ENCODE data around the gene INPP4B.

INPP4B gene

GRCh38 chr4:142211444-142211843, 634.7 kb downstream of the INPP4B start:
- TF ChIP-seq CTCF (IDR thresholded peaks at IDR 0.05; ENCODE audit: extremely low read depth, missing control alignments): no peak
- DNase-seq (ENCODE audit: low spot score): no peak

DNA sequence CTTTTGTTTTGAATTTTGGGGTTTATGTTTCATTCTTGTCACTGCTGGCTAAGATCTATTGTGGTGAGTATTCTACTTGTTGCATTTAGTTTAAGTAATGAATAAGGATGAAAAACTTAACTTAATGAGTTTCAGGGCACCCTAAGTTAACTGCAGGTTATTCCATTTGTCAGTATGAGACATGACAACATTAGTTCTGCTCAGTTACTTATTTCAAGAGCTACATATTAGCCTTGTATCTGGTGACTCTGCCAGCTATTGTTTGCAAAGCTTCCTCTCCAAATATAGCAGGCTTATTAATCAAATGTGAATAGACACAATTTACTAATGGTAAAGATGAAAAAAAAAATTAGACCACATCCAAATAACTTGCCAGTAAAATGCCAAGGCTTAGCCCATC, 642.6 kb downstream of the INPP4B start:
- DNase-seq (ENCODE audit: low spot score): no peak
- TF ChIP-seq CTCF (IDR thresholded peaks at IDR 0.05; ENCODE audit: extremely low read depth, missing control alignments): no peak

GRCh38 chr4:142202404-142203332, 643.4 kb downstream of the INPP4B start:
- DNase-seq (ENCODE audit: low spot score): no peak
- no peak for TF ChIP-seq CTCF (IDR thresholded peaks at IDR 0.05; ENCODE audit: extremely low read depth, missing control alignments)

DNA sequence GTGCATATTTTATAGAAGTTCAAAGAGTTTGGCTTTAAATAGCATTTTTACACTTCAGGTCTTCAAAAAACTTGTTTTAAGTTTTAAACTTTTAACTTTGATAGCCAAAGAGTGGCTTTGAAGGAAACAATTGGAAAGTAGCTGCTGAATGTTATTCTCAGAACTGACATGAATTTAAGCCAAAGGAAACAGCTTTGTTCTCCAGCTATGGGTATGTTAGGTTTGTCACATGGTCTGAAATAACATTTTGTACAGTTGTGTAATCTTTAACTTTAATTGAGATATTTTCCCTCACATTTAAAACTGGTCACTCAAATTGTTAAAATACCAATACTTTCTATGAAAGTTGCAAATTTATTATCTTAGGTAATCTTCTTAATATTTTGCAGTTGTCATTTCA, 645.1 kb downstream of the INPP4B start:
- DNase-seq (ENCODE audit: low spot score): no peak
- no peak for TF ChIP-seq CTCF (IDR thresholded peaks at IDR 0.05; ENCODE audit: extremely low read depth, missing control alignments)

DNA sequence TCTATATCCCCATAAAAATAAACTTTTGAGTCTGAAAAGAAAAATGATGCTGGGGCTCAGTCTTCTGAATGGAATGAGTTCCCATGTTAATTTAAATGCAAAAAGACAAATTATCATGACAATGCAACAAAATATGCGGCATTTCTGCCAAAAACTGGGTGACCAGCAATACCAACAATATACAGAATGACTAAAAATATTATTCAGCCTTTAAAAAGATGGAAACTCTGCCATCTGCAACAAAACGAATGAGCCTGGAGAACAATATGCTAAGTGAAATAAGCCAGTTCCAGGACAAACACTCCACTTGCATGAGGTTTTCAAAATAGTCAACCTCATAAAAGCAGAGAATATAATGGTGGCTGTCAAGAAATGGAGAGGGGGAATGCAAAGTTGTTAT, 651.2 kb downstream of the INPP4B start:
- TF ChIP-seq CTCF (IDR thresholded peaks at IDR 0.05; ENCODE audit: extremely low read depth, missing control alignments): no peak
- no peak for DNase-seq (ENCODE audit: low spot score)

DNA sequence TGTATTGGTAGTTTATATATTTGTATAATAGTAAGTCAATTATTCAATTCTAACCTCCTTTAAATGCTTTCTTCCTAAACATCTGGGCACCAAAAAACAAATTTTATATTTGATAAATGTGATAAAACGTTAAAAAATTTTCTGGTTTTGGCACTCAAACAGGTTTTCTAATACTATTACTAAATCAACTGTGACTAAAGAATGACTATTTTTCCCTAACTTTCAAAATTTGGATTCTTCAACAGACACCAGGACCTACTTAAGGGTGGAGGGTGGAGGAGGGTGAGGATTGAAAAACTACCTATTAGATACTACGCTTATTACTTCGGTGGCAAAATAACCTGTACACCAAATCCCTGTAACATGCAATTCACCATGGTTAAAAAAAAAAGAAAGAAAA, 654.2 kb downstream of the INPP4B start:
- no peak for TF ChIP-seq CTCF (IDR thresholded peaks at IDR 0.05; ENCODE audit: extremely low read depth, missing control alignments)
- DNase-seq (ENCODE audit: low spot score): no peak

DNA sequence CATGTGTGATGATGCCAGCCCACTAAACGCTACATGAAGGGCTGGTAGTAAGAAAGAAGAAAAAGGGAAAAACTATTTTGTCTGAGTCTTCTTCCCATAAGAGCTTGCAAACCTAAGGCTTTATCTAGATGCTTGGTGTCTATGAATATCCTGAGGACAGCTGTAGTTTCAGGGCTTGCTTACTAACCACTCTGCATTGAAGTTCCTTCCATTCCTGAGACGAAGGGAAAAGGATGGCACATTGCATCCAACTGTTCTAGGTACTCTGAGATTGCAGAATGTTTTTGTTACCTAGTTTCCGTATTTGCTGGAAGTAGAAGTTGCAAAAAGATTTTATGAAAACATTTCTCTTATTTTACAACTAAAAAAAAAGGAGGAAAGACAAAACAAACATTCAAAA, 665.1 kb downstream of the INPP4B start:
- DNase-seq (ENCODE audit: low spot score): no peak
- no peak for TF ChIP-seq CTCF (IDR thresholded peaks at IDR 0.05; ENCODE audit: extremely low read depth, missing control alignments)

Data from GM20000 (cell line).